Cardiac muscle cell (in vitro differentiated cells and primary cell): ENCODE measurements around the gene PCYT1A. TPM values are rescaled to one million over a fixed set of nuclear protein-coding genes. Genes with fewer than 3 reads are reported as not detected.

Source experiments
- DNase-seq, 2 donors: peaks; one replicate each; pipeline versions ENCODE4 v3.0.0 to v3.0.0-alpha.2; 2010 to 2017; ENCODE audit warnings: low read depth in 1 of 2, low spot score in 1 of 2
- H3K27ac ChIP-seq: fragments of 200-600 bp; sonication (generic); 2 replicates; pipeline ENCODE4 v1.5.1; 2016
- H3K27me3 ChIP-seq: fragments of 200-600 bp; sonication (generic); 2 replicates; pipeline ENCODE4 v1.6.0; 2016; ENCODE audit warnings: control low read depth
- H3K36me3 ChIP-seq: fragments of 200-600 bp; sonication (generic); 2 replicates; pipeline ENCODE4 v1.5.1; 2016; ENCODE audit warnings: control low read depth
- H3K4me1 ChIP-seq: fragments of 200-600 bp; sonication (generic); 2 replicates; pipeline ENCODE4 v1.8.1; 2017; ENCODE audit warnings: low read depth, mild to moderate bottlenecking, mixed run types
- H3K4me3 ChIP-seq: fragments of 200-600 bp; sonication (generic); 2 replicates; pipeline ENCODE4 v1.5.1; 2016; ENCODE audit warnings: mild to moderate bottlenecking
- H3K9me3 ChIP-seq: fragments of 200-600 bp; sonication (generic); 2 replicates; pipeline ENCODE4 v1.5.1; 2017; ENCODE audit warnings: low read depth, mild to moderate bottlenecking, control low read depth
- CTCF ChIP-seq: IDR thresholded peaks from 2 replicates; pipeline ENCODE4 v1.5.1; 2012; ENCODE audit warnings: low read depth, mild to moderate bottlenecking, low read length
- polyA plus RNA-seq: library from polyadenylated mRNA; unstranded; fragments of >200 nt; fragmentation: Nextera tagmentation; extraction: Ambion mirVana; gene quantifications from 2 replicates; pipeline ENCODE4 v1.2.1, GENCODE V29; 2016
- total RNA-seq: library from RNA; depleted of rRNA; stranded (reverse); fragments of >200 nt; gene quantifications from 2 replicates; pipeline ENCODE4 v1.2.3, GENCODE V29; 2016

PCYT1A gene
- total and polyA plus RNA-seq, 2 experiments from 2014 or later: 23.6 to 66.5 TPM

DNA sequence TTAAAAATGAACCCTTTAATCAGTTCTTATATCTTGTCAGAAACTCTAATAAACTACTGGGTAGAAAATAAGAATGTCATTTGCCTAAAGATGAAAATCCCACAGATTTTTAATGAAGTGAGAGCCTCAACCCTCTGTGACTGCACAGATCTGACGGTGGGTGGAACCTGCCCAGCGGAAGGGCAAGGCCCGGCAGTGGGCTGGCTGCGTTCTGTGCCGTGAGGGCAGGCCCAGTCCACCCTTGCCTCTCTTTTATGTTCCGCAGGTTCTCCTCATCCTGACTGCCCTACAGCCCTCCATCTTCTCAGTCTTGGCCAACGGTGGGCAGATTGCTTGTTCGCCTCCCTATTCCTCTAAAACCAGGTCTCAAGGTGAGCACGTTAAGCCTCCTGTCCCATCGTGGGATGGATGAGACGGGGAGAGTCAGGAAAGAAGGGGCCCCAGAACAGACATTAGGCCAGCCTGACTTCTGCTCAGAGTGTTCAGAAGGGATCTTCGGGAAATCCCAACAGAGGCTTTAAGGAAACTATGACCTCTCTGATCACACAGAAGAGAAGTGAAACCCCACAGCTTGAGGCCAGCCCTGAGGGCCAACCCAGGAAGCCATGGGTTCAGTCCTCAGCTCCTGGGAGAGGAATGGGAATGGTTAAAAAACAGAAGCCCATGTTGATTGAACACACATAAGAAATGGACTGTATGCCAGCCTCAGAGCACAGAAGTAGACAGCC lies 55.2 kb downstream of the PCYT1A start:
- Histone ChIP-seq H3K9me3 (no peaks in the 10 kb centered on the region), H3K27ac (no peak overlapping the region), H3K4me3 (no peak overlapping the region), H3K36me3 (no peaks in the 10 kb centered on the region), H3K4me1 (peaks cover 4% of the 10 kb centered on the region), H3K27me3 (no peaks in the 10 kb centered on the region)
- DNase-seq: no peak
- TF ChIP-seq CTCF: no peak

GRCh38 chr3:196227629-196228493 lies 59.7 kb downstream of the PCYT1A start:
- peak overlapping the region; percentile 19 for H3K27ac ChIP-seq
- no peak overlapping the region for H3K4me3 ChIP-seq
- no peaks in the 10 kb centered on the region for H3K9me3 ChIP-seq
- no peaks in the 10 kb centered on the region for H3K27me3 ChIP-seq
- H3K4me1 ChIP-seq: no peaks in the 10 kb centered on the region
- no peak for TF ChIP-seq CTCF
- peak; percentile 40 to 61 for DNase-seq
- no peaks in the 10 kb centered on the region for H3K36me3 ChIP-seq

GRCh38 chr3:196227121-196227561 lies 60.4 kb downstream of the PCYT1A start:
- TF ChIP-seq CTCF: no peak
- H3K27me3 ChIP-seq: no peaks in the 10 kb centered on the region
- no peak for DNase-seq
- H3K4me3 ChIP-seq: no peak overlapping the region
- H3K9me3 ChIP-seq: no peaks in the 10 kb centered on the region
- H3K36me3 ChIP-seq: no peaks in the 10 kb centered on the region
- no peaks in the 10 kb centered on the region for H3K4me1 ChIP-seq
- H3K27ac ChIP-seq: peak overlapping the region; percentile 19

DNA sequence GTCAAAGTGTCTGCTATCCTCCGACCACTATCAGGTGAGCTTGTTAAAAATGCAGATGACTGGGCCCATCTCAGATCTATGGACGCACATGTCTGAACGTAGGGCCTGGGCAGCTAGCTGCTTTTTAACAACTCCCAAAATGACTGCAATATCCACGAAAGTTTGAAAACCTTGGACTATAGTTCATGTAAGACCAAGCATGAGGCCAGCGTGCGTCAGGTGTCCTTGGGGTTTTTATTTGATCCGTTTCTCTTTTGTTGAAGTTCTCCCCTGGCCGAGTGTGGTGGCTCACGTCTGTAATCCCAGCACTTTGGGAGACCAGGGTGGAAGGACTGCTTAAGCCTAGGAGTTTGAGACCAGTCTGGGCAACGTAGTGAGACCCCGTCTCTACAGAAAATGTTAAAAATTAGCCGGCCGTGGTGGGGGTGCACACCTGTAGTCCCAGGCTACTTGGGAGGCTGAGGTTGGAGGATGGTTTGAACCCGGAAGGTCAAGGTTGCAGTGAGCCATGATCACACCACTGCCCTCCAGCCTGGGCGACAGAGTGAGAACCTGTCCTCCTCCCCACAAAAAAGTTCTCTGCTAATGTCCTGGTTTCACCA lies 61.7 kb downstream of the PCYT1A start:
- H3K27me3 ChIP-seq: no peaks in the 10 kb centered on the region
- H3K36me3 ChIP-seq: no peaks in the 10 kb centered on the region
- no peaks in the 10 kb centered on the region for H3K9me3 ChIP-seq
- H3K4me1 ChIP-seq: no peaks in the 10 kb centered on the region
- no peak for TF ChIP-seq CTCF
- DNase-seq: no peak
- H3K4me3 ChIP-seq: no peak overlapping the region
- H3K27ac ChIP-seq: no peak overlapping the region

GRCh38 chr3:196225086-196225485 lies 62.4 kb downstream of the PCYT1A start:
- H3K9me3 ChIP-seq: no peaks in the 10 kb centered on the region
- no peaks in the 10 kb centered on the region for H3K4me1 ChIP-seq
- H3K27ac ChIP-seq: no peak overlapping the region
- no peaks in the 10 kb centered on the region for H3K36me3 ChIP-seq
- TF ChIP-seq CTCF: no peak
- H3K27me3 ChIP-seq: no peaks in the 10 kb centered on the region
- H3K4me3 ChIP-seq: no peak overlapping the region
- no peak for DNase-seq
